T47D (cell line): Measurements from ENCODE around the gene PDGFC.

Experiments used
- DNase-seq, 2 experiments: peaks; one replicate each; pipeline versions ENCODE4 v3.0.0 to v3.0.0-alpha.2; 2011 to 2012; ENCODE audit warnings: low read depth in 1 of 2, low spot score in 1 of 2
- JUND ChIP-seq: IDR thresholded peaks from 2 replicates; pipeline ENCODE4 v1.6.1; 2012; ENCODE audit warnings: low read depth
- in situ Hi-C: cut with HindIII; loops from 2 replicates; pipeline ENCODE4 v1.10.0; 2016; ENCODE audit warnings: low sequenced_read_pairs, low pct_unique_long_range_greater_than_20kb

The PDGFC gene

DNA sequence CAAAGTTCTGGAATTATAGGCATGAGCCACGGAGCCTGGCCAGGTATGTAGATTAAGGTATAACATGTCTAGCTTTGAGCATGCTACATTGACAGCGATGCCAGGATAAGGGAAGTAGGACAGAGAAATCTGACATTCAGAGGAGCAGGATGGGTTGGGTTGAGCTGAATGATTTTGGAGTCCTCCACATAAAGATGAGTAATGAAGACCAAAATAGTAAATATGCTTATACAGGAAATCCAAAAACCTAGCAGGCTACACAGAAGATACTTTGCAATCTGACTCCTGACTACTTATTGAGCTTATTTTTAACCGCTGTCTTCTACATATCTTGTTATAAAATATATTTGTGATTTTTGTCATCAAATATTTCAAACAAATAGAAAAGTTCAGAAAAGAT is 69.7 kb downstream of the PDGFC start:
- TF ChIP-seq JUND, result no peak
- DNase-seq, result no peak
- in situ Hi-C loops, result no loop called here

DNA sequence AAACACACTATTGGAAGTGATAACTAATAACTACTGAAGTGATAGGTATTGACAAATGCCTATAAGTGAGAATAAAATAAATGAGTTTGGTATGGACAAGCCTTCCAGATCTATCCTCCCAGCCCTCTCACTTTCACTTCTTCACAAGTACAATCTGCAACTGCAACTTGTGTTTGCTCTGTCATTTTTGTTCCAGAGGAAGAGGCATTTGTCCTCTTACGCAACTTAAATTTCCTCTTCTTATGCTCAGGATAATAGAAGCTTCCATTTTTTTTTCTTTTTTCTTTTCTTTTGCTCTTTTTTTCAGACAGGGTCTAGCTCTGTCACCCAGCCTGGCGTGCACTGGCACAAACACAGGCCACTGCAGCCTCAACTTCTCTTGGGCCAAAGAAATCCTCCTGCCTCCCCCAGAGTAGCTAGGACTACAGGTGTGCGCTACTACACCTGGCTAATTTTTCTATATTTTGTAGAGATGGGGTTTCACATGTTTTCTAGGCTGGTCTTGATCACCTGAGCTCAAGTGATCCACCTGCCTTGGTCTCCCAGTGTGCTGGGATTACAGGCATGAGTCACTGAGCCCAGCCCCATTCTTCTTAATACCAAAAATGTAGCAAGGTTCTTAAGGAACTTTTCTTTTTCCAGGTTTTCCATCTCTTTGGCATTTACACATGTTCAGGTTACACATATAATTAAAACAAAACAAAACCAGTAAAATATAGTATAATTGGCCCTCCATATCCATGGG is 73.1 kb downstream of the PDGFC start:
- DNase-seq, result peak in 1 of 2 experiments; percentile 1
- in situ Hi-C loops, result no loop called here

GRCh38 chr4:156896527-156896926 is 75.1 kb downstream of the PDGFC start:
- in situ Hi-C loops, result no loop called here
- TF ChIP-seq JUND, result no peak
- no peak for DNase-seq

More for the DNA sequence above, 73.1 kb downstream of the PDGFC start:
- no peak for TF ChIP-seq JUND

DNA sequence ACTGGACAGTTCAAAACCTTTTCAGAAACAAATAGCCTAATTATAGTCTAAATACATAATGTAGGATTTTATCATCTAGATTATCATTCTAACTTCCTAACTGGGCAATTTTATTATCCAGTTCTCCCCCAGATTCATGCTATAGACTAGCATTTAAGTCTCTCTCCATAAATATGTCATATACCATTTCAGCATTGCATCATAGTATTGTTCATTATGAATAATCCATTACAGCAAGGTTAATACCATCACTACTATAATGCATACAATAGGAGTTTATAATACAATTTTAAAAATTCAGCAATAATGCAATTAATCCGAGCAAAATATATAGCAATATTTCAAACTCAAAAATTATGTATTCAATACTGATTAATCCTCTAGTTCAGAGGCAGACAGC is 77.4 kb downstream of the PDGFC start:
- DNase-seq, result no peak
- in situ Hi-C loops, result no loop called here
- TF ChIP-seq JUND, result no peak

DNA sequence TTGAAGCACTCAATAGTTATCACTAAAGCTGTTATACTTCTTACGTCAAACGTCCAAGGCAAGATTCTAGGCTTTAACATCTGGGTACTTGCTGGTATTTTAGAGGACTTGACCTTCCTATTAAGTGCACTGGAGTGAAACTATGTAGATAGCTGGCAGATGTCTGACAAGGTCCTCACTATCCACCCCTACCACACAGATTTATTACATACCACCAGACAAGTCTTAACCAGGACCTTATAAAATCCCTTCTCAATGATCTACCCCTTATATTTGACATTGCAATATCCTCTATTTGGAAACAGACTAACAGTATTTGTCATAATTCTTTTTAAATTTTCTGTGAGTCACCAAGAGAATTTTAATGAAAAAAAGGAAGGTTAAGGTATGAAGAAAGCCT is 78.8 kb downstream of the PDGFC start:
- in situ Hi-C loops, result no loop called here
- DNase-seq, result no peak
- TF ChIP-seq JUND, result no peak

- no peak for DNase-seq
- in situ Hi-C loops, result no loop called here
- no peak for TF ChIP-seq JUND
Measured at GRCh38 chr4:156889616-156890594, 81.7 kb downstream of the PDGFC start.

GRCh38 chr4:156888762-156889161 is 82.8 kb downstream of the PDGFC start:
- no peak for TF ChIP-seq JUND
- in situ Hi-C loops, result no loop called here
- no peak for DNase-seq

DNA sequence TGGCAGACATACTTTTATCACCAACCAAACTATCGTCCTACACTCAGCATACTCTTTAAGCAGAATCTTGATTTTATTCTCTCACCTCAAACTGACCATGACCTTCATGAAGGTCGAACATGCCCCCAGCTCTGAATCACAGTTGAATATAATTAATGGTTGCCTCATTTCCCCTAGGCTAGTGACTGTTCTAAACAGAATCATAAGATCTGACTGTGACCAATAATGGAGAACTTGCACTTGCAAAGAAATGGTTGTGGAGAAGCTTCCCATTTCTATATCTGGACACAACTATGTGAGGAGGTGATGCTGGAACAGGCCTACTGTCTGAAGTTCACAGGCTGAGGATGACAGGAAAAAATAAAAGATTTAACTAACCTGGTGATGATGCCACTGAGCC is 85.1 kb downstream of the PDGFC start:
- TF ChIP-seq JUND, result no peak
- no peak for DNase-seq
- in situ Hi-C loops, result no loop called here

DNA sequence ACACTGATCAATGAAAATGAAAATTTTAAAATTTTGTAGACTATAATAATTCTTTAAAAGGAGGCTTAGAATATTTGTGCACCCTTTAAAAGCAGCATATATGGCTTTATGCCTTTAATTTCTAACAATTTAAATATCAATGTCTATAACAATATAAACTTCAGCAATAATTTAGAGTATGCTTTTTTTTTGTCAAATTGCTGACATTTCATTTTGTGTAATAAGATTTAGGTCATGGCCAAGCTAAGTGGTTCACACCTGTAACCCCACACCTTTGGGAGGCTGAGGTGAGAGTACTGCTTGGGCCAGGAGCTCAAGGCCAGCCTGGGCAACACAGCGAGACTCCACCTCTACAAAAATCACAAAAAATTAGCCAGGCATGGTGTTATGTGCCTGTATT is 86.2 kb downstream of the PDGFC start:
- no peak for TF ChIP-seq JUND
- in situ Hi-C loops, result no loop called here
- DNase-seq, result no peak

DNA sequence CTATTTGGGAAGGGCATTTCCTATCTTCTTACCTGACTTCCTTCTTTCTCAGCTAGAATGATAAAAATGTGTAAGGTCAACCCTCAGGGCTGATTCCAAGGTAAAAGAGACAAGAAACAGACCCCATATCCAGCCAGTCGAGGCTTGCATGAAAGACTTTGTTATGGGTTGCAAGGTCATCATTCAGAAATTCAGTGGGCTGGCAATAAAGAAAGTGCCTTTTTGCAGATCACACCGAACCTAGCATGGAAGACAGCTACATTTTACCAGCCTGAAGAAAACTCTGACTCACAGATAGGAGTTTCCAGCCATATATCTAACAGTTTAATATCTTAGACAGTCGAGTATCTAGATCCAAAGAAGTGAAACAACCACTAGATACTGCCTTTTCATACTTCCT is 87.4 kb downstream of the PDGFC start:
- TF ChIP-seq JUND, result no peak
- no peak for DNase-seq
- in situ Hi-C loops, result no loop called here

- in situ Hi-C loops, result no loop called here
- no peak for TF ChIP-seq JUND
- no peak for DNase-seq
Measured at GRCh38 chr4:156875704-156876103, 95.9 kb downstream of the PDGFC start.

GRCh38 chr4:156875055-156875454 is 96.5 kb downstream of the PDGFC start:
- DNase-seq, result no peak
- TF ChIP-seq JUND, result no peak
- in situ Hi-C loops, result no loop called here

DNA sequence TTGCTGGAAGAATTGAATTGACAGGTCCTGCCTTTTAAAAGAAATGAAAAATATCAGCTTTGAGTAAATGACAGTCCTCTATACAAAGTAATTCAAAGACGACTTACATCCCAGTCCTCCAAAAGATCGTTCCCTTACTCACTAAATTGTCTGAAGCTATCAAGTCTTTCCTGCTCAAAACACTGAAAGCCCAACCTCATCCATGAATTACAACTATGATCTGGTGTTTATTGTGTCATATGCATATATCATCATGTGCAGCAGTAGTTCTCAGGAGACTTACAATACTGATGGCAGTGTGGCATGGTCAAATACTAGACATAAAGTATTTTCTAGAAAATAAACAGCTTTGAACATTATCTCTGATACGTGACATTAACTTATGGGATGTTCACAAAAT is 97.8 kb downstream of the PDGFC start:
- no peak for DNase-seq
- TF ChIP-seq JUND, result no peak
- in situ Hi-C loops, result no loop called here
